ENCODE results near the gene FLII. TPM values are rescaled to one million over a fixed set of nuclear protein-coding genes. Genes with fewer than 3 reads are reported as not detected.

Gene FLII
- total RNA-seq, 1 donor from 2014 or later = 294 TPM

DNA sequence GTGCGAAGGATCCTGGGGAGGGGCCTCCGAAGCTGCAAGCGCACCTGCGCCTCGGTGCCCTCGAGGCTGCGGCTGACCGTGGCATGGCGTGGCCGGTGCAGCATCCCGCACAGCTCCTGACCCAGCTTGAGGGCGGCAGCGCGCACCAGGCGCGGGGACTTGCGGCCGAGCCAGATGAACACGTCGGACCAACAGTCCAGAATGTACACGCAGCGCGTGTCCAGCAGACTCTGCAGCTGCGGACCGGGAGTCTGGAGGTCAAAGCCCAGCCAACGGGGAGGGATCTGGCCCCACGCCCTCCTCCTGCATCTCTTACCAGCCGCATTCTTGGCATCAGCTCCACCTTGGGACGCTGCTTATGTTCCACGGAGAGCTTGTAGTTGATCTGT, 10.9 kb downstream of the FLII start:
- intact Hi-C loops (cut with DNase I) = loop anchor here (5.0 kb wide), 1 partner anchor 70 kb away; the partner anchor contains the start of gene SMCR8
- no peak for DNase-seq (ENCODE audit: low spot score)

DNA sequence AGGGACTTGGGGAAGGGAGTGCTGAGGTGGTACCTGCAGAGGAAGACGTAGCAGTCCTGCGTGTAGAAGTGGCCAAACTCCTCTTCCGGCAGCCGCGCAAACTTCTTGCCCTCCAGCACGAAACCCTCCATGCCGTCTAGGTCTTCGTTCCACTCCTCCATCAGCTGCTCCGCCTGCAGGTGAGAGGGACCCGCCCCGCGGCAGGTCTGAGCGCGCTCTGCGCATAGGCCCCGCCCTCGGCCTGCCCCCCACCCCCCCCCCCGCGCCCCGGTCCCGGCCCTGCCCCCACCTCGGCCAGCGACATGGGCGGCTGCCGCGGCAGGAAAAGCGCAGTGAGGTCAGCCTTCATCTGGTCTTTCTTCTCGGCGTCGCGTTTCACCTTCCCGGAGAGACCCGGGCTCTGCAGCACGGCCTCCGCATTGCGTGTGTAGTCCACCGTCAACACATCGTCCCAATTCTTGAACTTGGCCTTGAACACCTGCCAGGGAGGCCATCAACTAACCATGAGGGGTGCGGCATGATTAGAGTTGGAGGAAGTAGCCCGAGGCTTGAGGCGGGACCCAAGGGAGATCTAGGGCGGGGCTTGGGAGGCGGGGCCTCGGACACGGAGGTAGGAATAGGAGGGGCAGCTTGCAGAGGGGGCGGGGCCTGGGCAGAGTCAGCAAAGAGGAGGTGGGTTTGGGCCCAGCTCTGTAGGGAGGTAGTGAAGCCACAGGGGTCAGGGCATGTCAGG, 11.5 kb downstream of the FLII start:
- intact Hi-C loops (cut with DNase I) = loop anchor here (5.0 kb wide), 1 partner anchor 70 kb away; the partner anchor contains the start of gene SMCR8
- no peak for DNase-seq (ENCODE audit: low spot score)

DNA sequence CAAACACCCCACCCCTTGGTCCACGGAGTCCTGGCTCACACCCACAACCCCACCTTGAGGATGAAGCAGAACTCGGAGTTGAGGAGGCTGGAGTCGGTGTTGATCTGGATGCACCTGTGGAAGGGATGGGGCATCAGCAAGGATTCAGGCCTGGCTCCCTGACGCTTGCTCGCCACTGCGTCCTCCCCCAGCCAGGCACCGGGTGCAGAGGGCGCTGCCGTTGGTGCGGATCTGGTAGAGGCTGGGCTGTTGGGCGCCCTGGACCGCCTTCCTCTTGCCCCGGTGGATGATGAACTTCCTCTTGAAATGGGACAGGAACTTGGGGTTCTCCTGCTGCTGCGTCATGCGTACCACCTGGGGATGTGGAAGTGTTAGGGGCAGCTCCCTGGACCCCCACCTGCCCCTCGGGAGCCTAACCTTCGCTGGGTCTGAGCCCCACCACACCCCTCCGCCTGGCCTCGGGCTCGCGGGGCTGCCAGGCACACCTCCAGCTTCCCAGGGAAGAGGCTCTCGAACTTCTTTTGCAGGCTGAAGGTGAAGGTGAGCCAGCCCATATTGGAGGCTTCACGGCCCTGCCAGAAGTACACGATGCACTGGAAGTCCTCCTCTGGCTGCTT, 12.3 kb downstream of the FLII start:
- intact Hi-C loops (cut with DNase I) = loop anchor here (5.0 kb wide), 1 partner anchor 71 kb away; the partner anchor contains the start of gene SMCR8
- no peak for DNase-seq (ENCODE audit: low spot score)

DNA sequence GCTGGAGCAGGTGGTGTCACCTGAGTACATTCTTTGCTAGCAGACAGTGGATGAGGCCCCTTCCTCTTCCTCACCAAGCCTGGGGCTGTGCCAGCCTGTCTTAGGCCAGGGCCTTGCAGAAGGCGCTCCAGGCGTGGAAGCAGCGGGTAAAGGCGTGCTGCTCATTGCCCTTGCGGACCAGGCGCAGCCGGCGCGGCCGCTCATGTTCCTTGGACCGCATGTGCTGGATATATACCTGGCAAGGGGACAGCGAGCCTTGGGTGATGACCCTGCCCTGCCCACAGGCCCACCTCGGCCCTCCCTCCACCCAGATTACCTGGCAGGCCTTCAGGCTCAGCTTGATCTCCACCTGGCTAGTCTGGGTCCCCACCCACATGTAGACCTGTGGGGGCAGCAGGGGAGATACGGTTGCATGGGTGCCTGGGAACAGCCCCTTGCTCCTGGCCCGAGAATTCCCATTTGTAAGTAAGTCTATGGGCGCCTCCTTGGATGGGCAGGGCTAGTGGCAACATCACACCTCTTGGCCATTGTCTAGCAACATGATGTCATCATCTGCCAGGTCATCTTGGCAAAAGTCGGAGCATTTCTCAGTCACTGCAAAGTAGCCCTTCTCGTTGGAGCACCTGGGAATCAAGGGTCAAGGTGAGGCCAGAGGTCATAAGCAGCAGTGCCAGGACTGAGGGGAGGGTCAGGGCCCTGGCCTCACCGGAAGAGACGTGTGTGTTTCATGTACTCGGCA, 13.3 kb downstream of the FLII start:
- DNase-seq (ENCODE audit: low spot score) = no peak
- intact Hi-C loops (cut with DNase I) = loop anchor here (5.0 kb wide), 1 partner anchor 72 kb away; the partner anchor contains the start of gene SMCR8

DNA sequence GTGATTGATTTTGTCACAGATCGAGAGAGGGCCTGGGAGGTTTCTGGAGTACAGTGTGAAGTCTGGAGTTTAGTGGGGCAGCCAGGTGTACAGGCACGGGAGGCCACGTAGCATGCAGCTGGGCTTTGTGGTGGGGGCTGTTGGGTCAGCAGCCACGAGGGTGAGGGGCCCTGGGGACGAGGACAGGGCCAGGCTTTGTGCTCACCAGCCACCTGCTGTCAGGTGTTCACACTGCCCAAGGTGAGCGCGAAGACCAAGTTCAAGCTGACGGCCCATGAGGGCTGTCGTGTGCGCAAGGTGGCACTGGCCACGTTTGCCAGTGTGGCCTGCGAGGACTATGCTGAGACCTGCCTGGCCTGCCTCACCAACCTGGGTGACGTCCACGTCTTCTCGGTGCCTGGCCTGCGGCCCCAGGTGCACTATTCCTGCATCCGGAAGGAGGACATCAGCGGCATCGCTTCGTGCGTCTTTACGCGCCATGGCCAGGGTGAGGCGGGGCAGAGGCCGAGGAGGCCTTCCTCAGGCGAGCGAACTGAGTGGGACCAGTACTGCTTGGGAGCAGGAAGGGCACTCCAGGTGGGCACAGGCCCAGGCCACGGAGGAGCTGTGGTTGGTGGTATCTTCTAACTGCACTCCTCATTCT, 17.2 kb downstream of the FLII start:
- no peak for DNase-seq (ENCODE audit: low spot score)
- intact Hi-C loops (cut with DNase I) = no loop called here

DNA sequence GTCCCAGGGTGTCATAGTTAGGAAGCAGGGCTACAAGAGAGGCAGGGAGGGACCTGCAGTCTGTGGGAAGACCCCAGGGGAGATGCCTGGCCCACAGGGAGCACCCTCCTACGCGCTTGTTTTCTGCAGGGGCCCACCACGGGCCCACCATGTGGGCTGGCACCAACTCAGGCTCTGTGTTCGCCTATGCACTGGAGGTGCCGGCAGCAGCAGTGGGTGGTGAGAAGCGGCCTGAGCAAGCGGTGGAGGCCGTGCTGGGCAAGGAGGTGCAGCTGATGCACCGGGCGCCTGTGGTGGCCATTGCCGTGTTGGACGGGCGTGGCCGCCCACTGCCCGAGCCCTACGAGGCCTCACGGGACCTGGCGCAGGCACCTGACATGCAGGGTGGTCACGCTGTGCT, 18.1 kb downstream of the FLII start:
- intact Hi-C loops (cut with DNase I) = no loop called here
- DNase-seq (ENCODE audit: low spot score) = no peak

DNA sequence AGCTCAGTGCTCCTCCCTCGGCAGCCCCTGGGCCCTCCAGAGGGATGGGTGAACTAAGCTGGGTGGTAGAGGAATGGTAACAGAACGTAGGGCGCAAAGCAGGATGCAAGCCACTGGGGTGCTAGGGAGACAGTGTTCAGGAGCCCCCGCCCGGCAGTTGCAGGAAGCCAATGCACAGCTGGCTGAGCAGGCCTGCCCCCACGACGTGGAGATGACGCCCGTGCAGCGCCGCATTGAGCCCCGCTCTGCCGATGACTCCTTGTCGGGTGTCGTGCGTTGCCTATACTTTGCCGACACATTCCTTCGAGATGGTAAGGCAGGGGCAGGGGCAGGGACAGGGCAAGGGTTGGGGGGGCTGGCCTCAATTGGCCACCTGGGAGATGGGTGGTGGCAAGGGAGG, 20.2 kb downstream of the FLII start:
- intact Hi-C loops (cut with DNase I) = no loop called here
- no peak for DNase-seq (ENCODE audit: low spot score)

DNA sequence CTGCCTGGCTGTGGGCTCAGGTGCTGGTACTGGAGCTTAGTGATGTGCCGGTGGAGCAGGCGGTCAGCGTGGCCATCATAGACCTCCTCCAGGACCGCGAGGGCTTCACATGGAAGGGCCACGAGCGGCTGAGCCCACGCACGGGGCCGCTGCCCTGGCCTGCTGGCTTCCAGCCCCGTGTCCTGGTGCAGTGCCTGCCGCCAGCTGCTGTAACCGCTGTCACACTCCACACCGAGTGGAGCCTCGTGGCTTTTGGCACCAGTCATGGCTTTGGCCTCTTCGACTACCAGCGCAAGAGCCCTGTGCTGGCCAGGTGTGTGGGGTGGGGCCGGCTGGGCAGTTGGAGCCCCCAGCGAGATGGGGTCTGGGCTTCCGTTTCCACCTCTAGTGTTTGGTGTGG, 21.1 kb downstream of the FLII start:
- DNase-seq (ENCODE audit: low spot score) = no peak
- intact Hi-C loops (cut with DNase I) = no loop called here

DNA sequence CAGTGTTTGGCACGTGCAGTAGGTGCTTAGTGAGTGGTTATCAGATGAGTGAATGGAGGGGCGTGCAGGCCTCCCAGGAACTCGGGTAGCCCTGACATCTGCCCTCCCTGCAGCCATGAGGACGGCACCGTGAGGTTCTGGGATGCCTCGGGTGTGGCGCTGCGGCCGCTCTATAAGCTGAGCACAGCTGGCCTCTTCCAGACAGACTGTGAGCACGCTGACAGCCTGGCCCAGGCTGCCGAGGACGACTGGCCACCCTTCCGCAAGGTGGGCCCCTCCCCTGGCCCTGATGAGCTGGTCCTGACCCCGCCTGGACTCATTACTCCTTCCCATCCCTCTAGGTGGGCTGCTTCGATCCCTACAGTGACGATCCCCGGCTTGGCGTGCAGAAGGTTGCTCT, 22.0 kb downstream of the FLII start:
- no peak for DNase-seq (ENCODE audit: low spot score)
- intact Hi-C loops (cut with DNase I) = no loop called here

DNA sequence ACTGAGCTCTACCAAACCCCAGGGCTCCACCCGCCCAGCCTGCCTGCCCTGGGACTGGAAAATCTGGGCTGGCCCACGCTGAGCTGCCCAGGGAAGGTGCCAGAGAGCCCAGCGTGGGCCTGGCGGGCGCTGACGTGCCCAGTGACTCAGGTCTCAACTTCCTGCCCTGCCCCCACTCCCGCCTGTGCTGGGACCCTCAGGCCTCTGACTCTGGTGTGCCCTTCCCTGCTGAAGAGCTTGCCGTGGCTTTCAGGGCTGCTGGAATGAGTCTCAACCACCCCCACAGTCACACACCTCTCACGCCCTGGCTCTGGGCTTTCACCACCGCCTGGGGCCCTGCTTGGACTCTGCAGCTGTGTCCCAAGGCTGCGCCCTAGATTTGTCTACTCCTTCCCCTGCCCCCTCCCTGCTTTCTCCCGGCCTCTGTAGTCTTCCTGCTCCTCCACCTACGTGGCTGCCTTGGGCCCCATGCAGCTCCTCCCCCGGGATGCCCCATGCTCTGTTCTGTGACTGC, 22.7 kb downstream of the FLII start:
- no peak for DNase-seq (ENCODE audit: low spot score)
- intact Hi-C loops (cut with DNase I) = no loop called here

DNA sequence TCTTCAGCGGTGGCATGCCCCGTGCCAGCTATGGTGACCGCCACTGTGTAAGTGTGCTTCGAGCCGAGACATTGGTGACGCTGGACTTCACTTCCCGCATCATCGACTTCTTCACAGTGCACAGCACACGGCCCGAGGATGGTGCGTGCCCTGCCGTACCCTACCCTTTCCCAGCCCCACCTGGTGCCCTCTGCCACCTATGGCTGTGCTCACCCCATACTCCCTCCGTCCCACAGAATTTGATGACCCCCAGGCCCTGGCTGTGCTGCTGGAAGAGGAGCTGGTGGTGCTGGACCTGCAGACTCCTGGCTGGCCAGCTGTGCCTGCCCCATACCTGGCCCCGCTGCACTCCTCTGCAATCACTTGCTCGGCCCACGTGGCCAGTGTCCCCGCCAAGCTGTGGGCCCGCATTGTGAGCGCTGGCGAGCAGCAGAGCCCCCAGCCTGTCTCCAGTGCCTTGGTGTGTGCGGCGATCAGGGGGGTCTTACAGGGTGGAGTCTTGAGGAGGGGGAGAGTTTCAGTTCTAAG, 23.6 kb downstream of the FLII start:
- intact Hi-C loops (cut with DNase I) = no loop called here
- no peak for DNase-seq (ENCODE audit: low spot score)

DNA sequence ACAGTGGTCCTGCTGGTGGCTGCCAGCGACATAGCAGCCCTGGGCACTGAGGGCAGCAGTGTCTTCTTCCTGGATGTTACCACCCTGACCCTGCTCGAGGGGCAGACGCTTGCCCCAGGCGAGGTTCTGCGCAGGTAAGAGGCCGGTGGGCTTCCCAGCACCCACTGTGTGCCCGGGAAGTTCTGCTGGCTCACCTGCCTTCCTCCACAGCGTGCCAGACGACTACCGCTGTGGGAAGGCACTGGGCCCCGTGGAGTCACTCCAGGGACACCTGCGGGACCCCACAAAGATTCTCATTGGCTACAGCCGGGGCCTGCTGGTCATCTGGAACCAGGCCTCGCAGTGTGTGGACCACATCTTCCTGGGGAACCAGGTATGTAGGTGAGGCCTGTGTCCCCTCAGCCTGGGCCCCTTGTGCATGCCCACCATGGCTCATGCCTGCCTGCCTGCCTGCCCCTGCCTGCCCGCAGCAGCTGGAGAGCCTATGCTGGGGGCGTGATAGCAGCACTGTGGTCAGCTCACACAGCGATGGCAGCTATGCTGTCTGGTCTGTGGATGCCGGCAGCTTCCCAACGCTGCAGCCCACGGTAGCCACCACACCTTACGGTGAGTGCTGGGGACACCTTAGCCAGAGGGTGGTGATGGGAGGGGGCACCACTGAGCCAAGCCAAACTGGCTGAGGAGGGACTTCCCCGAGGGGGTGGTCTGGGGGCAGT, 24.6 kb downstream of the FLII start:
- intact Hi-C loops (cut with DNase I) = no loop called here
- DNase-seq (ENCODE audit: low spot score) = no peak

DNA sequence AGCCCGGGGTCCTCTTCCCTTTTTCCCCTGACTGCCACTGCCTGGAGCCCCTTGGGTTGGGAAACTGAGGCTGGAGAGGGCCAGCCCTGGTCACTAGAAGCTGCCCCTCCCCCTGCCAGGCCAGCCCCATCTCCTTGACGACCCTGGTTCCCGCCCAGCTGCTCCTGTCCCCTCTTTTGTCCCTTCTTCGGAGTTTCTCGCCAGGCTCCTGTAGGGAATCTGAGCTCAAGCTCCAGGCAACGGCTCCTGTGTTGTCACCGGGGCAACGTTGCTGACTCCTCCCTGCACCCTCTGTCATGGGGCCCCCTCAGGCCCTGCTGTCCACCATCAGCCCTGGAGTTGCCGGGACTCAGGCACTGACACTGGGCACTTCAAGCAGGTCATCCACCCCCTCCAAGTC, 27.4 kb downstream of the FLII start:
- DNase-seq (ENCODE audit: low spot score) = no peak
- intact Hi-C loops (cut with DNase I) = no loop called here

DNA sequence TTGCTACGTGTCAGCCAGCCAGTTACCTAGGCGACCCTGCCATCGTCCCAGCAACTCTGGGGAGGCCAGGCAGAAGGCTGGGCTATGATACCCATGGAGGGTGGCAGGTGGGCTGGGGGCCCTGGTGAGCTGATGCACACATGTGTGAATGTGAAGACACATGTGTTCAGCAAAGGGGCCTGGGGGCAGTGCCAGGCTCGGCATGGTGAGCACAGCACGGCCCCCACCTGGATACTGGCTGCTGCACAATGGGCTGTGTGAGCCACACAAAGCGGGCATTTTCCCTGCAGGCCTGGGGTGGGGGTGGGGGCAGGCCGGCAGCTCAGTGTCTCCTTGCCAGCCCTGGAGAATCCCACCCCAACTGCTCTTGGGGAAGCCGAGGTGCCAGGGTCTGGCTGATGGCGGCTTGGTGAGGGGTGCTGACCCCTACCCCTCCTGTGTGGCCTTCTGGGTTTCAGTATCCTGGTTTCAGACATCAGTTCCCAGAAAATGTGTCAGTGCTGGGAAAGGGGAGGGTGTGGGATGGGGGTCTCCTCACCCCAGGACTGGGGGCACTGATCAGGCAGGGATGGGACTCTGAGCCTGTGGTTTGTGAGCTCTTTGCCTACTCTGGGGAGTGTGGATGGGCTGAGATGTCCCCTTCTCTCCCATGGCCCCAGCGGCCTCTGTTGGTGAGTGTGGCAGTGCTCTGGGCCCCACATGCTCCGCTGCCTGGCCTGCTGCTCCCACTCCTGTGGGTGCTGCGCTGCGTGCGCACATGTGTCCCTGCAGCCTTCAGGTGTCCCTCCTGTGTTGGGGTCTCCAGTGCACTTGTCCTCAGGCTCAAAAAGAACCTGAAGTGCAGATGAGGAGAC, 28.0 kb downstream of the FLII start:
- intact Hi-C loops (cut with DNase I) = no loop called here
- DNase-seq (ENCODE audit: low spot score) = no peak

DNA sequence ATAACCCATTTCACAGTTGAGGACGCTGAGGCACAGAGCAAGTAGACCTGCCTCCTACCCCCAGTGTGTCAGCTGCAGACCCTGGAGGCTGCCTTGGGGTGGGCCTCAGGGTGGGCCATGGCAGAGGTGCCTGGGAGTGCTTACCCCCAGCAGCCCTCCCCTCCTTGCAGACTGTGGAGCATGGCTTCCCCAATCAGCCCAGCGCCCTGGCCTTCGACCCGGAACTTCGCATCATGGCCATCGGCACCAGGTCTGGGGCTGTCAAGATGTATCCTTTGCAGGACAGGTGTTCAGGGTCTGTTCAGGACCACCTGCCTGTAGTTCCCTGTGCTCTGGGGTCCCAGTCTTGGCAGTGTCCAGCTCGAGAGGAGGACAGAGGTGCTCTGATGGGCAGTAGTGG, 28.8 kb downstream of the FLII start:
- intact Hi-C loops (cut with DNase I) = no loop called here
- no peak for DNase-seq (ENCODE audit: low spot score)

DNA sequence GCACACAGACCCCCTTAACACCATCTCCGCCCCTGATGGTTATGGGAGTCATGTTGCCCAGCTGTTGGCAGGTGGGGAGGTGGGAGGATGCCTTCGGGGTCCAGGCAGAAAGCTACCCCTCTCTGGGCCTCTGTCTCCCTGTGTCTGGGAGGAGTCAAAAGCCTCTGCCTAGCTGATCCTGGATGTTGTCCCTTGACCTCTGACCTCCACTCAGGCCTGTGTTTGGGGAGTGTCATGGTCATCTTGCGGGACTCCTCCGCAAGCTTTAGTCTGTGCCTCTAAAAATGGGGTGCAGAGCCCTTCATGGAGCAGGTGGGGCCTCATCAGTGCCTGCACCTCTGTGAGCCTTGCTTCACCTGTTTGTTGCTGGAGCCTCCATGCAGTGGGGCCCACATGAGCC, 29.3 kb downstream of the FLII start:
- intact Hi-C loops (cut with DNase I) = no loop called here
- DNase-seq (ENCODE audit: low spot score) = no peak

DNA sequence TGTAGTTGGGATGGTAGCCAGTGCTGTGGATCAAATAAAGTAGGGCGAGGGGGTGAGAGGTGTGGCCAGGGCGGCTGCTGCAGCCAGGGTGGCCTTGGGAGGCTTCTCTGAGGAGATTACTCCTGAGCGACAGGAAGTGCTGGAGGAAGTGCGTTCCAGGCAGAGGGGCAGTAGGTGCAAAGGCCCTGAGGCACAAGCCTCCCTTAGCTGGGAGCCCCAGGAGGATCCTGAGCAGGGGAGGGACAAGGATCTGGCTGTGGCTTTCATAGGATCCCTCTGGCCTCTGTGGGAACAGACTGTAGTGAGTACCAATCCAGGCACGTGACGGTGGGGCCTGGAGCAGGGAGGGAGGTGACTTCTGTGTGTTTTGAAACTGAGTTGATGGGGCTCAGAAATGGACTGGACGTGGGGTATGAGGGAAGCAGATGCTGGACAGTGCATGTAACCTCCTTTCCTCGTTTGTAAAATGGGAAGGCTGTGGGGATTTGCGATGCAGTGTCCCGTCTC, 30.3 kb downstream of the FLII start:
- intact Hi-C loops (cut with DNase I) = no loop called here
- DNase-seq (ENCODE audit: low spot score) = no peak

DNA sequence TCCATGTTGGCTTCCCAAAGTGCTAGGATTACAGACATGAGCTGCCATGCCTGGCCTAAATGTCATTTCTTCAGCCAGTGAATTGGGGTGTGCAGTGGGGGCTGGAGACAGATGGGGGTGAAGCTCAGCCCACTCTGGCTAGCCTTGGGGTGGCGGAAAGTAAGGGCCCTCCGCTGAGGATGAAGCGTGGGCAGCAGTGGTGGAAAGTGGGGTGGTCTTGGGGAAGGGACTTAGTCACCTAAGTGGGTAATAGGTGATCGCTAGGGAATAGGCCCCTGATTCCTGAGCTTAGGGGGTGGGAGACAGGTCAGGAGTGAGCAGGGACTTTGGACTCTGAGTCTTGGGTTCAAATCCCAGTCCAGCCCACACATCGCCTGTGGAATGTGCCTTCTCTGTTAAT, 30.9 kb downstream of the FLII start:
- intact Hi-C loops (cut with DNase I) = no loop called here
- DNase-seq (ENCODE audit: low spot score) = no peak
